Glutamatergic neuron (in vitro differentiated cells): ENCODE results near the gene ZNHIT2. TPM values are rescaled to one million over a fixed set of nuclear protein-coding genes. Genes with fewer than 3 reads are reported as not detected.

Experiments used
- DNase-seq: peaks from one replicate; pipeline ENCODE4 v3.0.0; 2022
- H3K27ac Mint-ChIP-seq: one replicate; pipeline ENCODE4 v1.8.0; 2020; ENCODE audit warnings: mild to moderate bottlenecking, mixed read lengths, inconsistent platforms; ENCODE audit not compliant: unreplicated experiment
- H3K27me3 Mint-ChIP-seq: one replicate; pipeline ENCODE4 v1.8.0; 2020; ENCODE audit warnings: mild to moderate bottlenecking, moderate library complexity, mixed read lengths, inconsistent platforms; ENCODE audit not compliant: unreplicated experiment
- H3K36me3 Mint-ChIP-seq: one replicate; pipeline ENCODE4 v1.8.0; 2020; ENCODE audit warnings: mild to moderate bottlenecking, mixed read lengths, inconsistent platforms; ENCODE audit not compliant: unreplicated experiment
- H3K4me1 Mint-ChIP-seq: one replicate; pipeline ENCODE4 v1.8.0; 2020; ENCODE audit warnings: mild to moderate bottlenecking, low read depth, mixed read lengths, inconsistent platforms; ENCODE audit not compliant: unreplicated experiment
- H3K4me3 Mint-ChIP-seq: one replicate; pipeline ENCODE4 v1.8.0; 2020; ENCODE audit warnings: mild to moderate bottlenecking, mixed read lengths, inconsistent platforms; ENCODE audit not compliant: unreplicated experiment
- H3K9me3 Mint-ChIP-seq: one replicate; pipeline ENCODE4 v1.8.0; 2020; ENCODE audit warnings: mild to moderate bottlenecking, moderate library complexity, mixed read lengths, inconsistent platforms; ENCODE audit not compliant: unreplicated experiment
- CTCF ChIP-seq: fragments of 200-600 bp; sonication (generic); IDR thresholded peaks from one replicate; pipeline ENCODE4 v1.5.0; 2021; ENCODE audit not compliant: partially characterized antibody, unreplicated experiment
- total RNA-seq: library from RNA; stranded (reverse); fragmentation: NEBNext Ultra II Directional; extraction: Animal tissue kit (Norgen Biotek cat#: 25700); gene quantifications from one replicate; pipeline ENCODE4 v1.2.1, GENCODE V29; 2021; ENCODE audit not compliant: unreplicated experiment

ZNHIT2 gene
- total RNA-seq, 1 donor from 2014 or later = 4.1 TPM

- Mint-ChIP-seq H3K36me3 (no peaks in the 10 kb centered on the region), H3K27ac (no peak overlapping the region), H3K27me3 (peaks cover 11% of the 10 kb centered on the region), H3K4me1 (peaks cover 8% of the 10 kb centered on the region), H3K9me3 (peaks cover 2% of the 10 kb centered on the region), H3K4me3 (no peak overlapping the region)
- no peak for TF ChIP-seq CTCF
- DNase-seq = no peak
Observed at GRCh38 chr11:65125197-65126056, 7.9 kb upstream of the ZNHIT2 start.

GRCh38 chr11:65124480-65125196, 7.1 kb upstream of the ZNHIT2 start:
- Mint-ChIP-seq H3K36me3 (no peaks in the 10 kb centered on the region), H3K4me1 (peaks cover 8% of the 10 kb centered on the region), H3K27ac (no peak overlapping the region), H3K27me3 (peaks cover 11% of the 10 kb centered on the region), H3K9me3 (peaks cover 2% of the 10 kb centered on the region), H3K4me3 (peak overlapping the region; percentile 40)
- DNase-seq = no peak
- TF ChIP-seq CTCF = no peak

GRCh38 chr11:65121865-65122696, 4.6 kb upstream of the ZNHIT2 start, which contains the start of the genes FAU and MRPL49:
Gene FAU (minus strand): TSS chr11:65122134. CDS start chr11:65121813, 321 bp downstream.
Gene MRPL49 (plus strand): TSS chr11:65122321. CDS start chr11:65122347, 26 bp downstream.
- peak within 1 kb of the TSS; percentile 98 for H3K27ac Mint-ChIP-seq
- H3K4me3 Mint-ChIP-seq = peak within 1 kb of the TSS; percentile 99
- H3K4me1 Mint-ChIP-seq = peaks cover 8% of the 10 kb centered on the region
- peaks cover 24% of the 10 kb centered on the region for H3K27me3 Mint-ChIP-seq
- peaks cover 15% of the 10 kb centered on the region for H3K9me3 Mint-ChIP-seq
- no peak for TF ChIP-seq CTCF
- H3K36me3 Mint-ChIP-seq = no peaks in the 10 kb centered on the region
- peak; percentile 99 for DNase-seq

- Mint-ChIP-seq H3K36me3 (no peaks in the 10 kb centered on the region), H3K4me1 (peaks cover 6% of the 10 kb centered on the region), H3K27me3 (peaks cover 24% of the 10 kb centered on the region)
Observed at GRCh38 chr11:65121447-65121864, 4.0 kb upstream of the ZNHIT2 start.

More at GRCh38 chr11:65121447-65121864, 4.0 kb upstream of the ZNHIT2 start:
- TF ChIP-seq CTCF = no peak
- no peak for DNase-seq
- H3K9me3 Mint-ChIP-seq = peaks cover 16% of the 10 kb centered on the region
- peak overlapping the region; percentile 99 for H3K4me3 Mint-ChIP-seq
- H3K27ac Mint-ChIP-seq = peak overlapping the region; percentile 98
